ENCODE measurements around the gene TMEM63C.

GRCh38 chr14:77281852-77282410, 100.3 kb downstream of the TMEM63C start:
- TF ChIP-seq CTCF (IDR thresholded peaks at IDR 0.05; ENCODE audit: poor library complexity) (no peak), EZH2 (IDR thresholded peaks at IDR 0.05; ENCODE audit: borderline replicate concordance) (no peak)

Measured in hepatocyte (in vitro differentiated cells).